ENCODE measurements around the gene RHEX. TPM values are rescaled to one million over a fixed set of nuclear protein-coding genes. Genes with fewer than 3 reads are reported as not detected.

RHEX gene
- total and polyA plus RNA-seq, 2 of the 13 experiments (the other 11 are each of a cell fraction or from before 2014, with no cell fraction given): 1.4 to 2.7 TPM

DNA sequence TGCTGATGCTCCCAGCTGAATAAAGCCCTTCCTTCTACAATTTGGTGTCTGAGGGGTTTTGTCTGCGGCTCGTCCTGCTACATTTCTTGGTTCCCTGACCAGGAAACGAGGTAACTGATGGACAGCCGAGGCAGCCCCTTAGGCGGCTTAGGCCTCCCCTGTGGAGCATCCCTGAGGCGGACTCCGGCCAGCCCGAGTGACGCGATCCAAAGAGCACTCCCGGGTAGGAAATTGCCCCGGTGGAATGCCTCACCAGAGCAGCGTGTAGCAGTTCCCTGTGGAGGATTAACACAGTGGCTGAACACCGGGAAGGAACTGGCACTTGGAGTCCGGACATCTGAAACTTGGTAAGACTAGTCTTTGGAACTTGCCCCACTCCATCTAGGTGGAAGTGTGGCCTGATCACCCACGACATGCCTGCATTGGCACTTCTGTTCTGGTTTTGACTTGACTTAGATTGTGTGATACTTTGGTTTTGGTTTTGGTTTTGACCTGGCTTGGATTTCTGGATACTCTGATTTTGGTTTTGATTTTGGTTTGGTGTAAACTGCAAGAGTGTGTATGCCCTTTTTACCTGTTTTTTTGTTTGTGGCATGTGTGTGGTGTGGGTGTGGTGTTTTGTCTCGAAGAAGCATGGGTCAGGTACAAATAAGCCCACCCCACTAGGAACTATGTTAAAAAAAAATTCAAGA, at the start of gene RHEX (continued):
- TF ChIP-seq, protein P1, sequence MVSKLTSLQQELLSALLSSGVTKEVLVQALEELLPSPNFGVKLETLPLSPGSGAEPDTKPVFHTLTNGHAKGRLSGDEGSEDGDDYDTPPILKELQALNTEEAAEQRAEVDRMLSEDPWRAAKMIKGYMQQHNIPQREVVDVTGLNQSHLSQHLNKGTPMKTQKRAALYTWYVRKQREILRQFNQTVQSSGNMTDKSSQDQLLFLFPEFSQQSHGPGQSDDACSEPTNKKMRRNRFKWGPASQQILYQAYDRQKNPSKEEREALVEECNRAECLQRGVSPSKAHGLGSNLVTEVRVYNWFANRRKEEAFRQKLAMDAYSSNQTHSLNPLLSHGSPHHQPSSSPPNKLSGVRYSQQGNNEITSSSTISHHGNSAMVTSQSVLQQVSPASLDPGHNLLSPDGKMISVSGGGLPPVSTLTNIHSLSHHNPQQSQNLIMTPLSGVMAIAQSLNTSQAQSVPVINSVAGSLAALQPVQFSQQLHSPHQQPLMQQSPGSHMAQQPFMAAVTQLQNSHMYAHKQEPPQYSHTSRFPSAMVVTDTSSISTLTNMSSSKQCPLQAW (CRISPR knock-in tag; IDR thresholded peaks at IDR 0.05): peak; percentile 81
- TF ChIP-seq, protein P2, sequence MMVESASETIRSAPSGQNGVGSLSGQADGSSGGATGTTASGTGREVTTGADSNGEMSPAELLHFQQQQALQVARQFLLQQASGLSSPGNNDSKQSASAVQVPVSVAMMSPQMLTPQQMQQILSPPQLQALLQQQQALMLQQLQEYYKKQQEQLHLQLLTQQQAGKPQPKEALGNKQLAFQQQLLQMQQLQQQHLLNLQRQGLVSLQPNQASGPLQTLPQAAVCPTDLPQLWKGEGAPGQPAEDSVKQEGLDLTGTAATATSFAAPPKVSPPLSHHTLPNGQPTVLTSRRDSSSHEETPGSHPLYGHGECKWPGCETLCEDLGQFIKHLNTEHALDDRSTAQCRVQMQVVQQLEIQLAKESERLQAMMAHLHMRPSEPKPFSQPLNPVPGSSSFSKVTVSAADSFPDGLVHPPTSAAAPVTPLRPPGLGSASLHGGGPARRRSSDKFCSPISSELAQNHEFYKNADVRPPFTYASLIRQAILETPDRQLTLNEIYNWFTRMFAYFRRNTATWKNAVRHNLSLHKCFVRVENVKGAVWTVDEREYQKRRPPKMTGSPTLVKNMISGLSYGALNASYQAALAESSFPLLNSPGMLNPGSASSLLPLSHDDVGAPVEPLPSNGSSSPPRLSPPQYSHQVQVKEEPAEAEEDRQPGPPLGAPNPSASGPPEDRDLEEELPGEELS (CRISPR knock-in tag; IDR thresholded peaks at IDR 0.05): peak; percentile 35; the same call in 1 of the 2 replicates
- TF ChIP-seq, protein P3, sequence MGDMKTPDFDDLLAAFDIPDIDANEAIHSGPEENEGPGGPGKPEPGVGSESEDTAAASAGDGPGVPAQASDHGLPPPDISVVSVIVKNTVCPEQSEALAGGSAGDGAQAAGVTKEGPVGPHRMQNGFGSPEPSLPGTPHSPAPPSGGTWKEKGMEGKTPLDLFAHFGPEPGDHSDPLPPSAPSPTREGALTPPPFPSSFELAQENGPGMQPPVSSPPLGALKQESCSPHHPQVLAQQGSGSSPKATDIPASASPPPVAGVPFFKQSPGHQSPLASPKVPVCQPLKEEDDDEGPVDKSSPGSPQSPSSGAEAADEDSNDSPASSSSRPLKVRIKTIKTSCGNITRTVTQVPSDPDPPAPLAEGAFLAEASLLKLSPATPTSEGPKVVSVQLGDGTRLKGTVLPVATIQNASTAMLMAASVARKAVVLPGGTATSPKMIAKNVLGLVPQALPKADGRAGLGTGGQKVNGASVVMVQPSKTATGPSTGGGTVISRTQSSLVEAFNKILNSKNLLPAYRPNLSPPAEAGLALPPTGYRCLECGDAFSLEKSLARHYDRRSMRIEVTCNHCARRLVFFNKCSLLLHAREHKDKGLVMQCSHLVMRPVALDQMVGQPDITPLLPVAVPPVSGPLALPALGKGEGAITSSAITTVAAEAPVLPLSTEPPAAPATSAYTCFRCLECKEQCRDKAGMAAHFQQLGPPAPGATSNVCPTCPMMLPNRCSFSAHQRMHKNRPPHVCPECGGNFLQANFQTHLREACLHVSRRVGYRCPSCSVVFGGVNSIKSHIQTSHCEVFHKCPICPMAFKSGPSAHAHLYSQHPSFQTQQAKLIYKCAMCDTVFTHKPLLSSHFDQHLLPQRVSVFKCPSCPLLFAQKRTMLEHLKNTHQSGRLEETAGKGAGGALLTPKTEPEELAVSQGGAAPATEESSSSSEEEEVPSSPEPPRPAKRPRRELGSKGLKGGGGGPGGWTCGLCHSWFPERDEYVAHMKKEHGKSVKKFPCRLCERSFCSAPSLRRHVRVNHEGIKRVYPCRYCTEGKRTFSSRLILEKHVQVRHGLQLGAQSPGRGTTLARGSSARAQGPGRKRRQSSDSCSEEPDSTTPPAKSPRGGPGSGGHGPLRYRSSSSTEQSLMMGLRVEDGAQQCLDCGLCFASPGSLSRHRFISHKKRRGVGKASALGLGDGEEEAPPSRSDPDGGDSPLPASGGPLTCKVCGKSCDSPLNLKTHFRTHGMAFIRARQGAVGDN (CRISPR knock-in tag; IDR thresholded peaks at IDR 0.05): peak; percentile 96
- TF ChIP-seq REPIN1 (CRISPR knock-in tag; IDR thresholded peaks at IDR 0.05; ENCODE audit: borderline replicate concordance, low read depth) (0 out of 2 replicates have a peak, but pooled peaks have one; percentile 36), YEATS2 (CRISPR knock-in tag; IDR thresholded peaks at IDR 0.05; ENCODE audit: borderline replicate concordance) (peak; percentile 32; the same call in 1 of the 2 replicates), ZMAT3 (CRISPR knock-in tag; conservative IDR thresholded peaks at IDR 0.05) (peak; percentile 52; the same call in 1 of the 2 replicates)
- TF ChIP-seq, protein P4, sequence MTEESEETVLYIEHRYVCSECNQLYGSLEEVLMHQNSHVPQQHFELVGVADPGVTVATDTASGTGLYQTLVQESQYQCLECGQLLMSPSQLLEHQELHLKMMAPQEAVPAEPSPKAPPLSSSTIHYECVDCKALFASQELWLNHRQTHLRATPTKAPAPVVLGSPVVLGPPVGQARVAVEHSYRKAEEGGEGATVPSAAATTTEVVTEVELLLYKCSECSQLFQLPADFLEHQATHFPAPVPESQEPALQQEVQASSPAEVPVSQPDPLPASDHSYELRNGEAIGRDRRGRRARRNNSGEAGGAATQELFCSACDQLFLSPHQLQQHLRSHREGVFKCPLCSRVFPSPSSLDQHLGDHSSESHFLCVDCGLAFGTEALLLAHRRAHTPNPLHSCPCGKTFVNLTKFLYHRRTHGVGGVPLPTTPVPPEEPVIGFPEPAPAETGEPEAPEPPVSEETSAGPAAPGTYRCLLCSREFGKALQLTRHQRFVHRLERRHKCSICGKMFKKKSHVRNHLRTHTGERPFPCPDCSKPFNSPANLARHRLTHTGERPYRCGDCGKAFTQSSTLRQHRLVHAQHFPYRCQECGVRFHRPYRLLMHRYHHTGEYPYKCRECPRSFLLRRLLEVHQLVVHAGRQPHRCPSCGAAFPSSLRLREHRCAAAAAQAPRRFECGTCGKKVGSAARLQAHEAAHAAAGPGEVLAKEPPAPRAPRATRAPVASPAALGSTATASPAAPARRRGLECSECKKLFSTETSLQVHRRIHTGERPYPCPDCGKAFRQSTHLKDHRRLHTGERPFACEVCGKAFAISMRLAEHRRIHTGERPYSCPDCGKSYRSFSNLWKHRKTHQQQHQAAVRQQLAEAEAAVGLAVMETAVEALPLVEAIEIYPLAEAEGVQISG (CRISPR knock-in tag; IDR thresholded peaks at IDR 0.05): peak; percentile 63; the same call in 1 of the 2 replicates
- TF ChIP-seq, protein P5, sequence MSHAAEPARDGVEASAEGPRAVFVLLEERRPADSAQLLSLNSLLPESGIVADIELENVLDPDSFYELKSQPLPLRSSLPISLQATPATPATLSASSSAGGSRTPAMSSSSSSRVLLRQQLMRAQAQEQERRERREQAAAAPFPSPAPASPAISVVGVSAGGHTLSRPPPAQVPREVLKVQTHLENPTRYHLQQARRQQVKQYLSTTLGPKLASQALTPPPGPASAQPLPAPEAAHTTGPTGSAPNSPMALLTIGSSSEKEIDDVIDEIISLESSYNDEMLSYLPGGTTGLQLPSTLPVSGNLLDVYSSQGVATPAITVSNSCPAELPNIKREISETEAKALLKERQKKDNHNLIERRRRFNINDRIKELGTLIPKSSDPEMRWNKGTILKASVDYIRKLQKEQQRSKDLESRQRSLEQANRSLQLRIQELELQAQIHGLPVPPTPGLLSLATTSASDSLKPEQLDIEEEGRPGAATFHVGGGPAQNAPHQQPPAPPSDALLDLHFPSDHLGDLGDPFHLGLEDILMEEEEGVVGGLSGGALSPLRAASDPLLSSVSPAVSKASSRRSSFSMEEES (CRISPR knock-in tag; IDR thresholded peaks at IDR 0.05): 0 out of 2 replicates have a peak, but pooled peaks have one; percentile 12
- TF ChIP-seq, protein P6, sequence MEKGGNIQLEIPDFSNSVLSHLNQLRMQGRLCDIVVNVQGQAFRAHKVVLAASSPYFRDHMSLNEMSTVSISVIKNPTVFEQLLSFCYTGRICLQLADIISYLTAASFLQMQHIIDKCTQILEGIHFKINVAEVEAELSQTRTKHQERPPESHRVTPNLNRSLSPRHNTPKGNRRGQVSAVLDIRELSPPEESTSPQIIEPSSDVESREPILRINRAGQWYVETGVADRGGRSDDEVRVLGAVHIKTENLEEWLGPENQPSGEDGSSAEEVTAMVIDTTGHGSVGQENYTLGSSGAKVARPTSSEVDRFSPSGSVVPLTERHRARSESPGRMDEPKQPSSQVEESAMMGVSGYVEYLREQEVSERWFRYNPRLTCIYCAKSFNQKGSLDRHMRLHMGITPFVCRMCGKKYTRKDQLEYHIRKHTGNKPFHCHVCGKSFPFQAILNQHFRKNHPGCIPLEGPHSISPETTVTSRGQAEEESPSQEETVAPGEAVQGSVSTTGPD (CRISPR knock-in tag; IDR thresholded peaks at IDR 0.05): 0 out of 2 replicates have a peak, but pooled peaks have one; percentile 29

Data from HepG2 (cell line).